KOPT-K1 (cell line): ENCODE results near the gene ARID1B.
A peak's percentile ranks its signal among the peaks of the same experiment; 100 is the strongest.
"Not testable (repeated sequence)": the region's sequence is repeated elsewhere in the genome, so short reads cannot be mapped to it uniquely, and the experiment has no call there.

Experiments used
- H3K27ac ChIP-seq: fragments of 200-600 bp; sonication (generic); 2 replicates; pipeline ENCODE4 v1.5.1; 2016; ENCODE audit warnings: antibody characterized with exemption, mild to moderate bottlenecking, low read depth, low read length; ENCODE audit not compliant: poor library complexity, severe bottlenecking
- H3K36me3 ChIP-seq: fragments of 200-600 bp; sonication (generic); 2 replicates; pipeline ENCODE4 v1.5.1; 2017; ENCODE audit warnings: antibody characterized with exemption, mild to moderate bottlenecking, low read length, moderate library complexity; ENCODE audit not compliant: insufficient read depth
- H3K9me3 ChIP-seq: fragments of 200-600 bp; sonication (generic); 2 replicates; pipeline ENCODE4 v1.5.1; 2017; ENCODE audit warnings: antibody characterized with exemption, low read length, mild to moderate bottlenecking; ENCODE audit not compliant: insufficient read depth, poor library complexity, severe bottlenecking

Gene ARID1B

DNA sequence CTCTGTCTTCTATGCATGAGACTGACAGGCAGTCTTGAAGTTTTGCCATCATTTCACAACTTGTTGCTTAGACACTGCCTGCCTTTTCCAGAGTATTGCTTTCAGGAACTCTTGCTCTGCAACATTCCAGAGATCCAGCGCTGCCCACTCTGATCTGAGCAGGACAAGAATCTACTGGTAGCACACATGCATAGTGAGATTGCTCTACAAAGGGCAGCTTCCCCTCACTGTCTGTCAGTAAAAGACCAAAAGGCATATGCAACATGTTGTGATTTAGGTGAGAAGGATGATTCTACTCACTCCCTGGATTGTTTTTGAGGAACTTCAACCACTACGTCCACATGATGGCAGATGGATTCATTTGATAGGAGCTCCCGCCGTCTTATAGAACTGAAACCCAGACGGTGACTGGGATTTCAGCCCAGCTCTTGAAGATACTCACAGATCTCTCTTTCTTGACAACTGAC, 259.1 kb downstream of the ARID1B start:
- Histone ChIP-seq H3K36me3 (no peaks in the 10 kb centered on the region), H3K9me3 (no peaks in the 10 kb centered on the region), H3K27ac (no peak overlapping the region)

GRCh38 chr6:157037165-157037564, 260.0 kb downstream of the ARID1B start:
- Histone ChIP-seq H3K27ac (no peak overlapping the region), H3K9me3 (no peaks in the 10 kb centered on the region), H3K36me3 (no peaks in the 10 kb centered on the region)

DNA sequence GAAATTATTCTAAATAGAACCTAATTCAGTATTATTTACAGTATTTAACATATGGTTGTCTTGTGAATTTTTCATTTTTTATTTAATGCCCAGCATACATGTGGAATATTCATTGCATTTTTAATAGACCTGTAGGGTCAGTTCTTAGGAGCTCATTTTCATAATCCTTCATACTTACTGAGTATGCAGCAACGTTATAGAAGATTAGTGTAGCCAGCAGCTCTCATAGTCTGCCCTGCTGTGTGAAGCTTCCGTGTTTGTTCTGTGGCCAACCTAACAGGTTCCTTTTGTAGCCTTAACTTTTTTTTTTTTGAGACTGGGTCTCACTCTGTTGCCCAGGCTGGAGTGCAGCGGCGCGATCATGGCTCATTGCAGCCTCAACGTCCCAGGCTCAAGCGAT, 261.4 kb downstream of the ARID1B start:
- Histone ChIP-seq H3K9me3 (no peaks in the 10 kb centered on the region), H3K27ac (no peak overlapping the region), H3K36me3 (no peaks in the 10 kb centered on the region)

- H3K36me3 ChIP-seq, H3K9me3 ChIP-seq, H3K27ac ChIP-seq: not testable (repeated sequence)
These were observed 262.5 kb downstream of the ARID1B start for GRCh38 chr6:157039639-157040038.

- Histone ChIP-seq H3K36me3 (no peaks in the 10 kb centered on the region), H3K9me3 (no peaks in the 10 kb centered on the region)
These were observed 263.0 kb downstream of the ARID1B start for GRCh38 chr6:157040191-157040590.

GRCh38 chr6:157045831-157046454, 268.8 kb downstream of the ARID1B start:
- no peaks in the 10 kb centered on the region for H3K36me3 ChIP-seq
- no peak overlapping the region for H3K27ac ChIP-seq
- H3K9me3 ChIP-seq, result no peaks in the 10 kb centered on the region

More at GRCh38 chr6:157040191-157040590, 263.0 kb downstream of the ARID1B start:
- H3K27ac ChIP-seq, result no peak overlapping the region

DNA sequence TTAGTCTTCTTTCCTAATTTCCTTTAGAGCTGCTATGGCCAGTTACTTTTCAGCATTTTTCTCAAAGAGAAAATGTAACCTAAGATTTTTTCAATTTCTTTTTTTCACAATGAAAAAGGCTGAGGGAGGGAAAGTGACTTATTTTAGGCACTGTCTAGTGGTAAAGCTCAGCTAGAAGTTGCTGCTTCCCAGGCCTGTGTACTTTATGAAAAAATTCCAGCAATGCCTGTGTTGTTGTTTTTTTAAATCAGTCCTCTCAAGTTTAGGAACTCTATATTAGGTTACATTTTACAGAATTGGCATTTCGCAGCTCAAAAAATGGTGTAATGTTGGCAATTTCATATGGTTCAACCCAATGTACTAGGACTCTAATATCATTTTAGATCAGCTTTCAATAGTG, 269.6 kb downstream of the ARID1B start:
- no peaks in the 10 kb centered on the region for H3K36me3 ChIP-seq
- H3K9me3 ChIP-seq, result no peaks in the 10 kb centered on the region
- no peak overlapping the region for H3K27ac ChIP-seq

DNA sequence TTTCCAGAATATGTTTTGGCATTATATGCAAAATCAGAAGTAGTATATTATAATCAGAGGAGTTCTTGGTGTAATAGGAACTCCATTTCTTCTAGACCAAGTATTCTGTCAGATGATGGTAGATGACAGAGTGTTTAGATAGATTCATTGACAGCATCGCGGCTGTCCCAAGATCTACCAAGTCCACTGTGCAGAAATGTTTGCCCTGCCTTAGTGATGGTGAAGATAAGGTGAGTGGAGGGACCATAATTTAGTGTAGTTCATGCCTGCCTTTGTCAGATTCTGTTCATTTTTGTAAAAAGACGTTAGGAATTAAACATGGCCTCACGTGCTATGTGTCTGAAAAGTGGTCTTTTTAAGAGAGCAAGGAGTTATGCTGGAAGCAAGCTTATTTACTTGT, 270.1 kb downstream of the ARID1B start:
- Histone ChIP-seq H3K9me3 (no peaks in the 10 kb centered on the region), H3K27ac (no peak overlapping the region), H3K36me3 (no peaks in the 10 kb centered on the region)

- H3K36me3 ChIP-seq, result no peaks in the 10 kb centered on the region
- no peak overlapping the region for H3K27ac ChIP-seq
- no peaks in the 10 kb centered on the region for H3K9me3 ChIP-seq
These were observed 270.8 kb downstream of the ARID1B start for GRCh38 chr6:157047951-157048350.

- no peaks in the 10 kb centered on the region for H3K9me3 ChIP-seq
- no peaks in the 10 kb centered on the region for H3K36me3 ChIP-seq
- H3K27ac ChIP-seq, result no peak overlapping the region
These were observed 272.0 kb downstream of the ARID1B start for GRCh38 chr6:157049133-157049532.

- no peaks in the 10 kb centered on the region for H3K36me3 ChIP-seq
- H3K9me3 ChIP-seq, result peaks cover 2% of the 10 kb centered on the region
- no peak overlapping the region for H3K27ac ChIP-seq
These were observed 273.5 kb downstream of the ARID1B start for GRCh38 chr6:157050537-157051265.

DNA sequence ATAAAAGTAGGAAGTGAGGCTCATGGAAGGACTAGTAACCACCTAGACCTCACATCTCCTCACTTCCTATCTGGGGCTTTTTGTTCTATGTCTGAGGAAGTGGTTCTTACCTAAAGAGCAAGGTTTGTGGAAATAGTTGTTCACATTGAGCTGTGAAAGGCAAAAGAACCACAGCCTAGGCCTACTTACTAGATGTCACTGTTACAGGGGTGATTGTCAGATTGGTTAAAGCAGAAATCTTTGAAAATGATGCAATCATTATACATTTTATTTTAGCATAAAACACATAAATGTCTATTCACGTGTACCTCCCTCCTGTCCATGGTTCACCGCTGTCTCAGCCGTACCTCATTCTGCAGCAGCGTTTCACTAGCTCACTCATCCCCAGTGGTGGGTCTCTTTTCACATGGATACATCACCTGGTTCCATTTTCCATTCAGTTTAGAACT, 277.4 kb downstream of the ARID1B start:
- peaks cover 8% of the 10 kb centered on the region for H3K9me3 ChIP-seq
- no peaks in the 10 kb centered on the region for H3K36me3 ChIP-seq
- peak overlapping the region; percentile 32 for H3K27ac ChIP-seq

GRCh38 chr6:157055863-157056262, 278.7 kb downstream of the ARID1B start:
- no peak overlapping the region for H3K27ac ChIP-seq
- peaks cover 8% of the 10 kb centered on the region for H3K9me3 ChIP-seq
- H3K36me3 ChIP-seq, result no peaks in the 10 kb centered on the region

- Histone ChIP-seq H3K9me3 (peaks cover 8% of the 10 kb centered on the region), H3K36me3 (no peaks in the 10 kb centered on the region), H3K27ac (no peak overlapping the region)
These were observed 279.1 kb downstream of the ARID1B start for GRCh38 chr6:157056275-157056674.

DNA sequence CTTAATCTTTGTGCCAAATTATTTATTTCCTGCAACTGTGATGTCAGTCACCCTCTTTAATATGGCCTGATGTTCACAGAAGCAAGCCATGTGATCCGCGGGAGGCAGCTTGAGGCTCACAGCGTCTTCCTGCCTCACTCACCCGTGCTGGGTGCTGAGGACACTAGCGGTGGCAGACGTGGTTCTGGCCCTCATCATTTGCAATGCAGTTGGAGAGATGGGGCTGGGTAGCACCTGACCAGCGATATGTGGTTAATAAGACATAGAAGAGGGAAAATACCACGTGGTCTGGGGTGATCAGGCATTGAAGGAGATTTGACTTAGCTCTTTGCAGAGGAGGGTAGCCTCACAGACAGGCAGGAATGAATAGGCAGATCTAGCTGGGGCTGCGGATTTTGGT, 281.4 kb downstream of the ARID1B start:
- Histone ChIP-seq H3K36me3 (no peaks in the 10 kb centered on the region), H3K27ac (no peak overlapping the region), H3K9me3 (peaks cover 8% of the 10 kb centered on the region)

GRCh38 chr6:157059781-157060180, 282.6 kb downstream of the ARID1B start:
- H3K27ac ChIP-seq, result no peak overlapping the region
- no peaks in the 10 kb centered on the region for H3K36me3 ChIP-seq
- H3K9me3 ChIP-seq, result peaks cover 8% of the 10 kb centered on the region
